Breast epithelium (tissue), 4 donors: Measurements from ENCODE around the gene CDK10. TPM values are rescaled to one million over a fixed set of nuclear protein-coding genes. Genes with fewer than 3 reads are reported as not detected.

Experiments used
- DNase-seq, 2 donors: peaks; one replicate each; pipeline ENCODE4 v3.0.0-alpha.2; 2019; ENCODE audit warnings: low spot score in 2 of 2
- H3K27ac ChIP-seq, 2 donors: fragments of 200-600 bp; sonication (generic) in 1 of 2; one replicate each; pipeline ENCODE4 v1.5.1; 2016 to 2019; ENCODE audit warnings: mild to moderate bottlenecking in 1 of 2
- H3K27me3 ChIP-seq, 2 donors: fragments of 200-600 bp; sonication (generic) in 1 of 2; one replicate each; pipeline versions ENCODE4 v1.5.1 to v1.6.0; 2017 to 2019; ENCODE audit warnings: control low read depth in 1 of 2, mild to moderate bottlenecking in 1 of 2
- H3K36me3 ChIP-seq: fragments of 200-600 bp; one replicate; pipeline ENCODE4 v1.5.1; 2019
- H3K4me1 ChIP-seq, 2 donors: fragments of 200-600 bp; sonication (generic); one replicate each; pipeline ENCODE4 v1.5.1; 2016 to 2019; ENCODE audit warnings: control low read depth in 1 of 2
- H3K4me3 ChIP-seq, 3 donors: fragments of 200-600 bp; sonication (generic); 1 replicate in 2 of 3; 2 replicates in 1 of 3; pipeline ENCODE4 v1.5.1; 2016 to 2019; ENCODE audit warnings: mild to moderate bottlenecking in 3 of 3, moderate library complexity in 2 of 3
- H3K9me3 ChIP-seq, 2 donors: fragments of 200-600 bp; sonication (generic) in 1 of 2; one replicate each; pipeline ENCODE4 v1.5.1; 2016 to 2019; ENCODE audit warnings: control low read depth in 1 of 2
- POLR2A ChIP-seq: fragments of 450-650 bp; IDR thresholded peaks from one replicate; pipeline ENCODE4 v1.6.1; 2016; ENCODE audit warnings: antibody characterized with exemption, mild to moderate bottlenecking, moderate library complexity
- POLR2AphosphoS5 ChIP-seq, 3 donors: sonication (generic); formaldehyde crosslinking; IDR thresholded peaks; one replicate each; pipeline ENCODE4 v1.6.1; 2017; ENCODE audit warnings: antibody characterized with exemption in 3 of 3
- intact Hi-C: fragments of 100-400 bp; cut with DNase I; formaldehyde crosslinking; loops from one replicate; pipeline ENCODE4 v1.15.1; 2023; ENCODE audit warnings: low total_unique reads
- total RNA-seq, 3 donors: library from RNA; depleted of rRNA; stranded (reverse); fragments of >200 nt; gene quantifications; one replicate each; pipeline ENCODE4 v1.1.0, GENCODE V29; 2016
- TF ChIP-seq, protein P1 (sequence below), 3 donors: fragments of 450-650 bp; IDR thresholded peaks; one replicate each; pipeline ENCODE4 v1.5.1; 2016 to 2017; ENCODE audit warnings: antibody characterized with exemption in 3 of 3, mild to moderate bottlenecking in 3 of 3, moderate library complexity in 3 of 3

The CDK10 gene
- total RNA-seq, 3 donors from 2014 or later, result 31.2 to 84.9 (median 67.2) TPM

DNA sequence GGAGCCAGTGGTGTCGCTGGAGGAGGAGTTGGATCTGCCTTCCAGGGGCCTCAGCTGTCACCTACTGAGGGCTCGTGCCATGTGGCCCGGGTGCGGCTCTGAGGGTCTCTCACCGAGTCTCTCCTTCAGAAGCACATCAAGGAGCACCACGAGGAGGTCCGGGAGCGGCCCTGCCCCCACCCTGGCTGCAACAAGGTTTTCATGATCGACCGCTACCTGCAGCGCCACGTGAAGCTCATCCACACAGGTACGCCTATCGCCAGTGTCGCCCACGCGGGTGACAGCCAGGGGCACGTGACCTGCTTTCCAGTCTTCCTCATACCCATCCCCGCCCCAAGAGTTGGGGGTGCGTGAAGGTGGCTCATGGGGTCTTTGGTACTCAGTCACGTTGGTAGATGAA lies 47.3 kb downstream of the CDK10 start:
- H3K4me3 ChIP-seq, result no peak overlapping the region
- no peak overlapping the region for H3K27ac ChIP-seq
- peaks cover 21% of the 10 kb centered on the region for H3K36me3 ChIP-seq
- no peaks in the 10 kb centered on the region for H3K27me3 ChIP-seq
- H3K9me3 ChIP-seq, result no peaks in the 10 kb centered on the region
- H3K4me1 ChIP-seq, result no peaks in the 10 kb centered on the region
- DNase-seq, result no peak
- TF ChIP-seq, protein P1, sequence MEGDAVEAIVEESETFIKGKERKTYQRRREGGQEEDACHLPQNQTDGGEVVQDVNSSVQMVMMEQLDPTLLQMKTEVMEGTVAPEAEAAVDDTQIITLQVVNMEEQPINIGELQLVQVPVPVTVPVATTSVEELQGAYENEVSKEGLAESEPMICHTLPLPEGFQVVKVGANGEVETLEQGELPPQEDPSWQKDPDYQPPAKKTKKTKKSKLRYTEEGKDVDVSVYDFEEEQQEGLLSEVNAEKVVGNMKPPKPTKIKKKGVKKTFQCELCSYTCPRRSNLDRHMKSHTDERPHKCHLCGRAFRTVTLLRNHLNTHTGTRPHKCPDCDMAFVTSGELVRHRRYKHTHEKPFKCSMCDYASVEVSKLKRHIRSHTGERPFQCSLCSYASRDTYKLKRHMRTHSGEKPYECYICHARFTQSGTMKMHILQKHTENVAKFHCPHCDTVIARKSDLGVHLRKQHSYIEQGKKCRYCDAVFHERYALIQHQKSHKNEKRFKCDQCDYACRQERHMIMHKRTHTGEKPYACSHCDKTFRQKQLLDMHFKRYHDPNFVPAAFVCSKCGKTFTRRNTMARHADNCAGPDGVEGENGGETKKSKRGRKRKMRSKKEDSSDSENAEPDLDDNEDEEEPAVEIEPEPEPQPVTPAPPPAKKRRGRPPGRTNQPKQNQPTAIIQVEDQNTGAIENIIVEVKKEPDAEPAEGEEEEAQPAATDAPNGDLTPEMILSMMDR (IDR thresholded peaks at IDR 0.05), result no peak
- TF ChIP-seq POLR2A, result no peak
- TF ChIP-seq POLR2AphosphoS5 (IDR thresholded peaks at IDR 0.05), result no peak
- intact Hi-C loops, result no loop called here

DNA sequence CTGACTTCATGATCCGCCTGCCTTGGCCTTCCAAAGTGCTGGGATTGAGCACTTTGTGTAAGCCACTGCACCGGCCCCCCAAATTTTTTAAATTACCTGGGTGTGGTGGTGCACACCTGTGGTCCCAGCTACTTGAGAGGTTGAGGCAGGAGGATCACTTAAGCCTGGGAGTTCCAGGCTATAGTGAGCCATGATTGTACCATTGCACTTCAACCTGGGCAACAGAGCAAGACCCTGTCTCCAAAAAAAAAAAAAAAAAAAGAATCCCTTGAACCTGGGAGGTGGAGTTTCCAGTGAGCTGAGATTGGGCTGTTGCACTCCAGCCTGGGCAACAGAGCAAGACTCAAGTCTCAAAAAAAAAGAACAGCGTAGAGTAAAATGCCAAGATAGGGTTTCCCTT lies 50.1 kb downstream of the CDK10 start:
- H3K27me3 ChIP-seq, result no peaks in the 10 kb centered on the region
- peaks cover 21% of the 10 kb centered on the region for H3K36me3 ChIP-seq
- H3K27ac ChIP-seq, result no peak overlapping the region
- no peak for TF ChIP-seq POLR2AphosphoS5 (IDR thresholded peaks at IDR 0.05)
- intact Hi-C loops, result no loop called here
- H3K4me3 ChIP-seq, result no peak overlapping the region
- DNase-seq, result no peak
- H3K4me1 ChIP-seq, result no peaks in the 10 kb centered on the region
- no peaks in the 10 kb centered on the region for H3K9me3 ChIP-seq

DNA sequence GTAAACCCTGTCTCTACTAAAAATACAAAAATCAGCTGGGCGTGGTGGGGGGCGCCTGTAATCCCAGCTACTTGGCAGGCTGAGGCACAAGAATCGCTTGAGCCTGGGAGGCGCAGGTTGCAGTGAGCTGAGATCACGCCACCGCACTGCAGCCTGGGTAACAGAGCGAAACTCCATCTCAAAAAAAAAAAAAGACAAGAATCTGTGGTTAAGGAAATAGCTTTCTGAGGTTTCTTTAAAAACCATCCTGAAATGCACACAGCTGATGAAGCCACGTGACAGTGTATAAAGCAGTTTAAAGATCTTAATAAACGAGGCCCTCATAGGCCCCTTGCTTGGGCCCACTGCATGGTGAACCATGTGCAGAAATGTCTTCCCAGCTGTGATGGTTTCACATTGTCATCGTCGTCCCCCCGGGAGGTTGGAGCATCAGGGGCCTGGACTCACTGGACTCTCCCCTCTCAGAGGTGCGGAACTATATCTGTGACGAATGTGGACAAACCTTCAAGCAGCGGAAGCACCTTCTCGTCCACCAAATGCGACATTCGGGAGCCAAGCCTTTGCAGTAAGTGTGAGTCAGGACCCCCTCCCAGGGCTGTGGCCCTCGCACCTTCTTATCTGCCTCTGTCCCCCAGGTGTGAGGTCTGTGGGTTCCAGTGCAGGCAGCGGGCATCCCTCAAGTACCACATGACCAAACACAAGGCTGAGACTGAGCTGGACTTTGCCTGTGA lies 51.0 kb downstream of the CDK10 start:
- Histone ChIP-seq H3K4me3 (no peak overlapping the region), H3K9me3 (no peaks in the 10 kb centered on the region), H3K4me1 (no peaks in the 10 kb centered on the region), H3K27me3 (no peaks in the 10 kb centered on the region), H3K36me3 (peaks cover 21% of the 10 kb centered on the region), H3K27ac (no peak overlapping the region)
- TF ChIP-seq POLR2AphosphoS5 (IDR thresholded peaks at IDR 0.05) (no peak), POLR2A (no peak)
- TF ChIP-seq, protein P1 (IDR thresholded peaks at IDR 0.05), result no peak
- intact Hi-C loops, result no loop called here
- no peak for DNase-seq

DNA sequence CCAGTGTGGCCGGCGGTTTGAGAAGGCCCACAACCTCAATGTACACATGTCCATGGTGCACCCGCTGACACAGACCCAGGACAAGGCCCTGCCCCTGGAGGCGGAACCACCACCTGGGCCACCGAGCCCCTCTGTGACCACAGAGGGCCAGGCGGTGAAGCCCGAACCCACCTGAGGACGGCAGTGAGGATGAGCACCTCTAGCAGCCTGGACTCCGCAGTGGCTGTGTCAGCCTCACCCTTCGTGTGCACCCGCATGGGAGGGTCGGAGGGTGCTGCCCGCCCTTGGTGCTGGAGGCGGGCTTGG lies 51.5 kb downstream of the CDK10 start:
- intact Hi-C loops, result no loop called here
- DNase-seq, result no peak
- Histone ChIP-seq H3K4me1 (no peaks in the 10 kb centered on the region), H3K9me3 (no peaks in the 10 kb centered on the region), H3K27me3 (no peaks in the 10 kb centered on the region), H3K4me3 (no peak overlapping the region), H3K27ac (no peak overlapping the region), H3K36me3 (peaks cover 21% of the 10 kb centered on the region)
- TF ChIP-seq POLR2AphosphoS5 (IDR thresholded peaks at IDR 0.05), result no peak
- TF ChIP-seq POLR2A, result no peak
- TF ChIP-seq, protein P1 (IDR thresholded peaks at IDR 0.05), result no peak

DNA sequence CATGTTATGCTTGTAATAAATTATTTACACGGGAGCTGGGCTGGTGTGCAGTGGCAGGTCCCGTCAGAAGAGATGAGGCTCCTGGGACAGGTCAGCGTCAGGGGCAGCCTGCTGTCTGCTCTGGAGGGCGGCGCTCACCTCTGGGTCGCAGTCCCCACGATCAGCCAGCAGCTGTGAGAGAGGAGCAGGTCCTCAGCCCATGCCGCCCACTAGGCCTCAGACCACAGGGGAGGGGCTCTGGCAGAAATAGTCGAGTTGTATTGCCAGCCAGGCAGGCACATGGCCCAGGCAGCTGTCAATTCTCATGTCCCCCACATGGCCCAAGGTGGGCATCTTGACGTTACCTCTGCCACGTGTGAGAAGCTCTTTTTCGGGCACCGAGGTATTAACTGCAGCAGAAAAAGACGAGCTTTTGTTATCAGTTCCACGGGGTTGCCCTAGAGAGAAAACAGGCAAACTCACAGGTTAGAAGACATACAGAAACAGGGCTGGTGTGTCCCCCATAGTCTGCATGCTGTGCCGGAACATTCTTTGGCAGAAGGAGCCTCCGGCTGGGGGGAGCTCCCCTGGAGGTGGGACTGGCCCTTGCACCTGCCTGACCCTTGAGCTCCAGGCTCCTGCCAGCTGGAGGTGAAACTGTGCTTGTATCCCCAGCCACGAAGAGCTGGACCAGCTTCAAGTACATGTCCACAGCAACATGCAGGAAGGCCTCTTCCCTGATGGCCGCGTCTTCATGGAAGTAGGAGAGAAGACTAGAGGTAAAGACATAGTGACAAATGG lies 52.2 kb downstream of the CDK10 start:
- TF ChIP-seq POLR2AphosphoS5 (IDR thresholded peaks at IDR 0.05) (no peak), POLR2A (no peak)
- TF ChIP-seq, protein P1 (IDR thresholded peaks at IDR 0.05), result no peak
- no peaks in the 10 kb centered on the region for H3K4me1 ChIP-seq
- no peak for DNase-seq
- H3K27me3 ChIP-seq, result no peaks in the 10 kb centered on the region
- H3K27ac ChIP-seq, result no peak overlapping the region
- no peak overlapping the region for H3K4me3 ChIP-seq
- peaks cover 14% of the 10 kb centered on the region for H3K36me3 ChIP-seq
- no peaks in the 10 kb centered on the region for H3K9me3 ChIP-seq
- intact Hi-C loops, result no loop called here
